A549 (cell line): Measurements from ENCODE around the gene NDUFV2. TPM values are rescaled to one million over a fixed set of nuclear protein-coding genes. Genes with fewer than 3 reads are reported as not detected.
"Not testable (repeated sequence)": the region's sequence is repeated elsewhere in the genome, so short reads cannot be mapped to it uniquely, and the experiment has no call there.

Experiments used
- ATAC-seq, 2 experiments: fragments of 200-7000 bp in 1 of 2; fragments of >200 bp in 1 of 2; cut with Nextera tagmentation in 1 of 2; cut with Tn5 transposase in 1 of 2; 3 replicates each; pipeline versions ENCODE4 v1.8.0 to v1.9.1; 2018 to 2020; ENCODE audit warnings: mild to moderate bottlenecking in 1 of 2, moderate library complexity in 1 of 2
- CTCF ChIA-PET: fragments of 300-600 bp; sonication (Branson Sonifier 250); formaldehyde crosslinking; extraction: SDS; loops from one replicate; lab custom pipeline; 2021; ENCODE audit warnings: antibody characterized with exemption, inconsistent platforms; lab: Yijun Ruan, JAX
- POLR2A ChIA-PET: fragments of 350-600 bp; formaldehyde crosslinking; extraction: SDS; loops from one replicate; lab custom pipeline; 2021; ENCODE audit warnings: antibody characterized with exemption, inconsistent platforms; lab: Yijun Ruan, JAX
- DNase-seq, 2 experiments: peaks; one replicate each; pipeline versions ENCODE4 v3.0.0 to v3.0.0-alpha.2; 2011 to 2016; ENCODE audit warnings: low read depth in 1 of 2, low spot score in 1 of 2
- FAIRE-seq: peaks from 2 replicates; lab custom pipeline; 2011; peaks lifted over from hg19 to GRCh38; lab: Jason Lieb, UNC
- H3K27ac ChIP-seq, 2 experiments: fragments of >200 bp; sonication (Bioruptor Twin); formaldehyde crosslinking; 3 replicates each; pipeline ENCODE4 v1.5.1; 2016 to 2017
- H3K4me1 ChIP-seq: fragments of >200 bp; sonication (Bioruptor Twin); formaldehyde crosslinking; 3 replicates; pipeline ENCODE4 v1.6.1; 2016
- H3K4me2 ChIP-seq: fragments of >200 bp; sonication (Bioruptor Twin); formaldehyde crosslinking; 3 replicates; pipeline ENCODE4 v1.6.1; 2016
- H3K4me3 ChIP-seq: fragments of >200 bp; sonication (Bioruptor Twin); formaldehyde crosslinking; 3 replicates; pipeline ENCODE4 v1.5.1; 2016
- H3K9me3 ChIP-seq: fragments of >200 bp; sonication (Bioruptor Twin); formaldehyde crosslinking; 3 replicates; pipeline ENCODE4 v1.6.1; 2016
- CBX2 ChIP-seq: fragments of 200-600 bp; sonication (generic); IDR thresholded peaks from 2 replicates; pipeline ENCODE4 v1.6.1; 2016; ENCODE audit warnings: low read depth, mild to moderate bottlenecking, borderline replicate concordance
- CBX8 ChIP-seq: fragments of 200-600 bp; sonication (generic); IDR thresholded peaks from 2 replicates; pipeline ENCODE4 v1.6.1; 2016
- CHD4 ChIP-seq: fragments of 200-600 bp; sonication (generic); IDR thresholded peaks from 2 replicates; pipeline ENCODE4 v1.6.1; 2016; ENCODE audit warnings: antibody characterized with exemption, mild to moderate bottlenecking, borderline replicate concordance
- EHMT2 ChIP-seq: fragments of 200-600 bp; sonication (generic); IDR thresholded peaks from 2 replicates; pipeline ENCODE4 v1.6.1; 2016; ENCODE audit warnings: antibody characterized with exemption, low read depth, mild to moderate bottlenecking, moderate library complexity
- EP300 ChIP-seq, 2 experiments: fragments of >200 bp; sonication (Bioruptor Twin); formaldehyde crosslinking; IDR thresholded peaks; 2 replicates in 1 of 2; 3 replicates in 1 of 2; pipeline ENCODE4 v1.6.1; 2016 to 2017
- ESRRA ChIP-seq: fragments of 150-350 bp; IDR thresholded peaks from 2 replicates; pipeline ENCODE4 v1.6.1; 2014; ENCODE audit warnings: mild to moderate bottlenecking, low read length, borderline replicate concordance
- FOSB ChIP-seq: fragments of 250-450 bp; sonication (Bioruptor Pico); IDR thresholded peaks from 2 replicates; pipeline ENCODE4 v1.5.0; 2020; ENCODE audit warnings: mild to moderate bottlenecking, moderate library complexity
- FOXS1 ChIP-seq: fragments of 250-450 bp; sonication (Bioruptor Pico); IDR thresholded peaks from 2 replicates; pipeline ENCODE4 v1.5.0; 2020; ENCODE audit warnings: mild to moderate bottlenecking, moderate library complexity
- HEYL ChIP-seq: fragments of 250-450 bp; sonication (Bioruptor Pico); IDR thresholded peaks from 2 replicates; pipeline ENCODE4 v1.8.0; 2021; ENCODE audit warnings: mild to moderate bottlenecking, moderate library complexity
- HMGXB4 ChIP-seq: fragments of 250-450 bp; sonication (Bioruptor Pico); IDR thresholded peaks from 2 replicates; pipeline ENCODE4 v1.5.0; 2021; ENCODE audit warnings: mild to moderate bottlenecking, moderate library complexity, borderline replicate concordance
- JUN ChIP-seq, 2 experiments: fragments of >200 bp; sonication (Bioruptor Twin); formaldehyde crosslinking; IDR thresholded peaks; 2 replicates in 1 of 2; 3 replicates in 1 of 2; pipeline ENCODE4 v1.6.1; 2016 to 2017
- MAFK ChIP-seq: fragments of 450-650 bp; IDR thresholded peaks from 2 replicates; pipeline ENCODE4 v1.6.1; 2014; ENCODE audit not compliant: partially characterized antibody
- NFE2L2 ChIP-seq: fragments of 150-350 bp; conservative IDR thresholded peaks from 2 replicates; pipeline ENCODE4 v1.6.1; 2014; ENCODE audit warnings: low read length
- POLR2AphosphoS2 ChIP-seq: conservative IDR thresholded peaks from 2 replicates; pipeline ENCODE4 v1.6.1; 2012; ENCODE audit warnings: low read length, improper control_type of control experiment, inconsistent platforms
- RNF2 ChIP-seq: fragments of 200-600 bp; sonication (generic); IDR thresholded peaks from 2 replicates; pipeline ENCODE4 v1.6.1; 2016; ENCODE audit warnings: low read depth, mild to moderate bottlenecking, antibody characterized with exemption, moderate library complexity, borderline replicate concordance
- TFCP2L1 ChIP-seq: fragments of 250-450 bp; sonication (Bioruptor Pico); IDR thresholded peaks from 2 replicates; pipeline ENCODE4 v1.5.0; 2021; ENCODE audit warnings: mild to moderate bottlenecking
- TP53 ChIP-seq: fragments of 250-450 bp; sonication (Bioruptor Pico); IDR thresholded peaks from 2 replicates; pipeline ENCODE4 v1.5.0; 2021; ENCODE audit warnings: mild to moderate bottlenecking, moderate library complexity
- ZFP36 ChIP-seq: fragments of 450-650 bp; IDR thresholded peaks from 2 replicates; pipeline ENCODE4 v1.6.1; 2014; ENCODE audit warnings: borderline replicate concordance; ENCODE audit not compliant: partially characterized antibody
- ZSCAN20 ChIP-seq: fragments of 250-450 bp; sonication (Bioruptor Pico); IDR thresholded peaks from 2 replicates; pipeline ENCODE4 v1.8.0; 2022; ENCODE audit warnings: mild to moderate bottlenecking, moderate library complexity
- WGBS: methylation state at CpG from one replicate; pipeline ENCODE4 v1.1.6; 2017; ENCODE audit errors: missing lambda C conversion rate; 5-methylcytosine and 5-hydroxymethylcytosine counted together
- polyA plus RNA-seq, 4 experiments: library from polyadenylated mRNA; depleted of rRNA in 3 of 4; stranded (reverse); fragments of >200 nt; fragmentation: RNase III in 1 of 4; extraction: RNeasy Plus Mini Kit Qiagen cat#74134 plus additional on column Dnase treatment in 1 of 4; gene quantifications; 2 replicates in 3 of 4; 3 replicates in 1 of 4; pipeline ENCODE4 v1.2.3, GENCODE V29; 2011 to 2017
- TF ChIP-seq, protein P1 (sequence below): fragments of >200 bp; sonication (Bioruptor Twin); formaldehyde crosslinking; IDR thresholded peaks from 2 replicates; pipeline ENCODE4 v1.6.1; 2016
- TF ChIP-seq, protein P2 (sequence below): fragments of >200 bp; sonication (Bioruptor Twin); formaldehyde crosslinking; IDR thresholded peaks from 3 replicates; pipeline ENCODE4 v1.6.1; 2016

NDUFV2 gene
- polyA plus RNA-seq, 2 of the 4 experiments (the other 2 are of a cell fraction) = 115 to 180 TPM

DNA sequence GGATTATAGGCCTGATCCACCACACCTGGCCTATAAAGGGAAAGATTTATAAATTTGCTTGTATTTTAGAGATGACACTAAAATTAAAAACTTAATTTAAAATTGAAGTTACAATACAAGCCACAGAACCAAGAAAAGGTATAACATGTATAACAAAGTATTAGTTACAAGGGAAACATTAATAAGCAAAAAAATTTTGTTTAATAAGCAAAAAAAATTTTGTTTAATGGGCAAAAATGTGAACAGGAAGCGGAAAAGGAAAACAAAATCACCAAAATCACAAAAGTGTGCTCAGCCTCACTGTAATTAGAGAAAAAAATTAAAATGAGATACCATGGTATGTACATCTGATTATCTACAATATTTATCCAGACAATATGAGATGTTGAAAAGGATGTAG is 15.9 kb upstream of the NDUFV2 start:
- no peak overlapping the region for H3K27ac ChIP-seq
- DNase-seq (no peak), ATAC-seq (no peak), FAIRE-seq (no peak)
- TF ChIP-seq TP53 (CRISPR knock-in tag) = no peak
- TF ChIP-seq NFE2L2 = no peak
- TF ChIP-seq MAFK = peak; percentile 60
- H3K9me3 ChIP-seq = no peaks in the 10 kb centered on the region
- no peak overlapping the region for H3K4me2 ChIP-seq
- POLR2A ChIA-PET = no interaction called here
- H3K4me1 ChIP-seq = no peaks in the 10 kb centered on the region
- CTCF ChIA-PET = interaction anchor here (1.3 to 1.8 kb wide), 2 partner anchors 13 to 18 kb away, joined by 3 to 4 read pairs; no protein-coding TSS in a partner anchor
- H3K4me3 ChIP-seq = no peak overlapping the region
- WGBS = 82% methylated on average over 1 of the region's 1 CpG

- Histone ChIP-seq H3K9me3 (no peaks in the 10 kb centered on the region), H3K4me1 (peaks cover 3% of the 10 kb centered on the region; the same call in 2 of the 3 replicates), H3K4me3 (no peak overlapping the region), H3K4me2 (no peak overlapping the region), H3K27ac (no peak overlapping the region)
- DNase-seq (no peak), ATAC-seq (no peak), FAIRE-seq (no peak)
- ChIA-PET POLR2A (no interaction called here), CTCF (no interaction called here)
- 94% methylated on average over 2 of the region's 2 CpGs for WGBS
- TF ChIP-seq HEYL (CRISPR knock-in tag) (no peak), JUN (IDR thresholded peaks at IDR 0.05) (no peak), POLR2AphosphoS2 (no peak), RNF2 (no peak), ZSCAN20 (no peak), CHD4 (no peak), TFCP2L1 (CRISPR knock-in tag) (no peak), CBX2 (no peak), NFE2L2 (no peak)
- TF ChIP-seq, protein P1, sequence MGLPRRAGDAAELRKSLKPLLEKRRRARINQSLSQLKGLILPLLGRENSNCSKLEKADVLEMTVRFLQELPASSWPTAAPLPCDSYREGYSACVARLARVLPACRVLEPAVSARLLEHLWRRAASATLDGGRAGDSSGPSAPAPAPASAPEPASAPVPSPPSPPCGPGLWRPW = no peak
These were observed 15.4 kb upstream of the NDUFV2 start for GRCh38 chr18:9087144-9087543.

GRCh38 chr18:9088252-9088651 is 14.2 kb upstream of the NDUFV2 start:
- no peak for ATAC-seq
- DNase-seq = no peak
- POLR2A ChIA-PET = no interaction called here
- H3K4me1 ChIP-seq = peaks cover 6% of the 10 kb centered on the region; the same call in 2 of the 3 replicates
- no peaks in the 10 kb centered on the region for H3K9me3 ChIP-seq
- 88% methylated on average over 5 of the region's 5 CpGs for WGBS
- no peak for TF ChIP-seq EHMT2
- TF ChIP-seq FOSB (CRISPR knock-in tag) = no peak
- no peak for TF ChIP-seq CBX8
- no peak for TF ChIP-seq FOXS1
- no peak for TF ChIP-seq HMGXB4 (CRISPR knock-in tag)
- TF ChIP-seq EP300 (IDR thresholded peaks at IDR 0.05) = no peak
- no peak for TF ChIP-seq ESRRA
- no peak for TF ChIP-seq TP53 (CRISPR knock-in tag)
- TF ChIP-seq ZFP36 = no peak
- TF ChIP-seq, protein P2, sequence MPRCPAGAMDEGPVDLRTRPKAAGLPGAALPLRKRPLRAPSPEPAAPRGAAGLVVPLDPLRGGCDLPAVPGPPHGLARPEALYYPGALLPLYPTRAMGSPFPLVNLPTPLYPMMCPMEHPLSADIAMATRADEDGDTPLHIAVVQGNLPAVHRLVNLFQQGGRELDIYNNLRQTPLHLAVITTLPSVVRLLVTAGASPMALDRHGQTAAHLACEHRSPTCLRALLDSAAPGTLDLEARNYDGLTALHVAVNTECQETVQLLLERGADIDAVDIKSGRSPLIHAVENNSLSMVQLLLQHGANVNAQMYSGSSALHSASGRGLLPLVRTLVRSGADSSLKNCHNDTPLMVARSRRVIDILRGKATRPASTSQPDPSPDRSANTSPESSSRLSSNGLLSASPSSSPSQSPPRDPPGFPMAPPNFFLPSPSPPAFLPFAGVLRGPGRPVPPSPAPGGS = no peak
- TF ChIP-seq MAFK = no peak
- CTCF ChIA-PET = interaction anchor here (1.1 kb wide), 1 partner anchor 15 kb away, joined by 5 read pairs; no protein-coding TSS in a partner anchor
- no peak overlapping the region for H3K27ac ChIP-seq
- H3K4me2 ChIP-seq = no peak overlapping the region
- no peak for FAIRE-seq
- H3K4me3 ChIP-seq = no peak overlapping the region

GRCh38 chr18:9088727-9089126 is 13.8 kb upstream of the NDUFV2 start:
- 96% methylated on average over 2 of the region's 2 CpGs for WGBS
- POLR2A ChIA-PET, H3K9me3 ChIP-seq, DNase-seq, H3K4me2 ChIP-seq, ATAC-seq, H3K27ac ChIP-seq, FAIRE-seq, H3K4me3 ChIP-seq: not testable (repeated sequence)
- peaks cover 10% of the 10 kb centered on the region for H3K4me1 ChIP-seq
- CTCF ChIA-PET = interaction anchor here (0.6 to 1.1 kb wide), 2 partner anchors 15 to 25 kb away, joined by 4 to 5 read pairs; no protein-coding TSS in a partner anchor
